Activated CD4-positive, CD25-positive, alpha-beta regulatory T cell (primary cell): ENCODE results near the gene CCDC191.
A peak's percentile ranks its signal among the peaks of the same experiment; 100 is the strongest.

ENCODE experiments used
- DNase-seq, 4 experiments: peaks; one replicate each; lab custom pipeline; 2025; lab: John Stamatoyannopoulos, UW

CCDC191 gene

DNA sequence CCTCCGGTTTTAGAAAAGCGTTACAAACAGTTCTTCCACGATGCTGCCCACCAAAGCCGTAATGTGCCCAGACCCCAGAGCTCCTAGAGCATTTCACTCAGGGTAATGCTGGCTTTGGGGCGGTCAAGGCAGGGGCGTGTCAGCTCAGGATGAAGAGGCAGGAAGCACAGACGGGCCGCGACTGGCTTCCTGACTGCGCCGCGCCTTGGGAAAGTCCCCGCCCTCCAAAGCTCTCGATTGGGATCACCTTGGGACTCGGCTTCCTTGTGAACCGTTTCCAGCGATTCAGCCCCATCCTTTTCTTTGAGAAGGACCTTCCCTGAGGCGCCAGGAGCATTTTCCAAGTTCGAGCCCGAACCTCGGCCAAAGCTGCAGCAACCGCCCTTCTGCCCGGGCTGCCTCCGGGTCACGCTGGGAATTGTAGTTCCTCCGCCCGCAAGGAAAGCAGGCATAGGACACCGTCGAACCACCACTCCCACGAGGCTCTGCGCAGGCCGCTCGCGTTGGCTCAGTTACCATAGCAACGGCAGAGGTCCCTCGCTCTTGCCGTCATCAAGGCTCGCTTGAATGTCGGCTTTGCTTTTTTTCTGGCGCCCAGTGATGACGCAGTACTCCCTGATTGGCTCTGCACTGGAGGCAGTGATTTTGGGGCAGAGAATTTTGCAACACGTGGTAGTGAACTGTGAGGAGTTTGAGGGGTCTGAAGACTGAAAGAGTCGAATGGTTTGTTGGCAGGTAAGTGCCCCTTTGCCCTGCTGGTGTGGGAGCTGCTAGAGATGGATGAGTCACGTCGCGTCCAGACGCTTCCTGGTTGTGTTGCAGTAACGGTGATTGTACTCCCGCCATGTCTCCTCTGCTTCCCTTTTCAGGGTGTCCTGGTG lies at the start of gene CCDC191, which contains the start of gene QTRT2:
TSS of gene CCDC191 (minus strand) at position 397 of the 881 bp plus-strand sequence. CDS start at position 337, 60 bp downstream.
TSS of gene QTRT2 (plus strand) at position 608 of the 881 bp plus-strand sequence. CDS start 8,521 bp downstream, outside the sequence.
- DNase-seq, result peak; percentile 89 to 95 (median 94)

DNA sequence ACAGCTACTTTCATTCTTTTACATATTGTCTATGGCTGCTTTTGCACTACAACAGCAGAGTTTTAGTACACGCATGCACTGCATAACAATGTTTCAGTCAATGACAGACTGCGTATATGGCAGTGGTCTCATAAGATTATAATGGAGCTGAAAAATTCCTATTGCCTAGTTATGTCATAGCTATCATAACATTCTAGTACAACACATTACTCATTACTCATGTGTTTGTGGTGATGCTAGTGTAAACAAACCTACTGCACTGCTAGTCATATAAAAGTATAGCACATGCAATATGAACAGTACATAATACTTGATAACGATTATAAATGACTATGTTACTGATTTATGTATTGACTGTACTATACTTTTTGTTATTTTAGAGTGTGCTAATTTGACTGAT lies 48.1 kb upstream of the CCDC191 start:
- no peak for DNase-seq

- no peak for DNase-seq
These were observed 47.5 kb upstream of the CCDC191 start for GRCh38 chr3:114103858-114104257.

- no peak for DNase-seq
These were observed 46.9 kb upstream of the CCDC191 start for GRCh38 chr3:114103181-114103580.

DNA sequence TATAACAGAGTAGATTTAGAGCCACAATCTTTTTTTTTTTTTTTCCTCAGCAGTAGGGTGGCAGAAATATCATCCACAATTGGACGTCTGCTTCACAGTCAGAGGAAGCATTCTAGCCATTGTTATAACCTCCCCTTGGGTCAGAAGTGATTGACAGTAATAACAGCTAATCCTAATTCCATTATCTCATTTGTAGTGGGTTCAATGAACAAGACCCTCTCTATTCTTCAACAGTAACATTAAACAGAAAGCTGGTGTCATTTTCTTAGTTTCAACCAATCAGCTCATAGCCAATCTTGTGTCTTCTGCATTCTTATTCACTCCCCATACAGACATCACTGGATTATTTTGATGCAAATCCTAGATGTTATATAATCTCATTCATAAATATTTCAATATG lies 44.8 kb upstream of the CCDC191 start:
- DNase-seq, result no peak

DNA sequence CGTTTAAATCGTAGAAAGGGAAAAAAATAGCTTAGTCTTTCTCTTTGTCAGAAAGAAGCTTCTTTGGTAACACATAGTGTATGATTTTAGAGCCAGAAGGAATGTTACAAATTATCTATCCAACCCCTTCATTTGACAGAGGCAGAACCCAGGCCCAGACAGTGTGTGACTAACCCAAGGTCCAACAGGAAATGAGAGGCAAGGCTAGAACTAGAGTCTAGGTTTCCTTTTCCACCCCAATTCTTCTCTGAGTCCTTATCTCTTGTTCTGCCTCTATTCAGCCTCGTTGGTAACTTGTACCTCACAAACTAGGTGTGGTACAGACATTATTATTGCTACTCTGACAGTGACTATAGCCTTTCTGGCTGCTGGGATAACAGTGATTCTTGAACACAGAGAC lies 39.5 kb upstream of the CCDC191 start:
- no peak for DNase-seq

GRCh38 chr3:114093596-114093995 lies 37.3 kb upstream of the CCDC191 start:
- no peak for DNase-seq

- no peak for DNase-seq
These were observed 36.7 kb upstream of the CCDC191 start for GRCh38 chr3:114093016-114093380.

DNA sequence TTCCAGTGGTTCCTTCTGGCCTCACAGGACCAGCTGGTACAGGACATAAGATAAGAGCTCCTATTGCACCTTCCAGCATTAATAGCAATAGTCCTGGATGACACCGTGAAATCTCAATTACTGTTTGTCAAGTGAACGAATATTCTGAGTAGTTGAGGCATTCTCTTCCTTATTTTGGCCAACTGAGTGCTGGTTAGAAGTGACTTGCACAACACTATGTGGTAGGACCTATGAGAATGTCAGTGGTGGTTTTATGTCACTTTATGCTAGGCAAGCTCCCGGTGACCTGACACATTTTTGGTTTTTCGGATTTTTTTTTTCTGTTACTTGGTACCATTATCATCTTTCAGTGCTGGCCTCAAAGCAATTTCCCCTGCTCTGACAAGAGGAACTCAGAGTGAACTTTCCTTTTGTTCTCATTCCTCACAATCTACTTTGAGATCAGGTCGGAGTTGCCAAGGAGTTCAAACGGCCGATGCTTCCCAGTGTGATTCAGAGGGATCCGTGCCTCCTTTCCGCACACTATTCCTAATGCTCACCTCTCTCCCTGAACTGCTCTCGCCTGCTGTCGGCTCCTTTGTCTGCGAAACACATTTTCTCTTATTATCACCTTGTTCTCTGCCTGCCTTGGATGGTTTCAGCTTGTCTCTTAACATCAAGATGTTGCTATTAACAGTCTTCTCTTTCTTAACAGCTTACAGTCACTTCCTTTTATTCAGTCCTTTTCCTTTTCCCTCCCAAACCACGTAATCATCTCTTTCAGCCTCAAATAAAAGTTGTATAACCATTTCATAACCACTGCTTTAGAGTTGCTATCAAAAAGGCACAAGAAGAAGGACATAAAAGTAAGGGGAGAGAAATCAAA lies 36.1 kb upstream of the CCDC191 start:
- DNase-seq, result no peak

GRCh38 chr3:114089675-114090074 lies 33.3 kb upstream of the CCDC191 start:
- DNase-seq, result no peak

GRCh38 chr3:114086356-114086755 lies 30.0 kb upstream of the CCDC191 start:
- DNase-seq, result no peak

DNA sequence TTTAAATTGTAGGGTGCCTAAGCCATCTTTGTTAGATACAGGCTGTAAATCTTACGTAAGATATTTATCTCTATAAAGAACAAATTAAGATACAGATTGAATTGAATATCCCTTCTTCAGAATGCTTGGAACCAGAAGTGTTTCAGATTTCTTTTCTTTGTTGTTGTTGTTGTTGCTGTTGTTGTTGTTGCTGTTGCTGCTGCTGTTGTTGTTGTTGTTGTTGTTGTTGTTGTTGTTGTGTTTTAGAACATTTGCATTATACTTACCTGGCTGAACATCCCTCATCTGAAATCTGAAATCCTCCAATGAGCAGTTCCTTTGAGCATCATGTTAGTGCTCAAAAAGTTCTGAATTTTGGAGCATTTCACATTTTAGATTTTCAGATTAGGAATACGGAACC lies 26.8 kb upstream of the CCDC191 start:
- no peak for DNase-seq

GRCh38 chr3:114081037-114081436 lies 24.7 kb upstream of the CCDC191 start:
- no peak for DNase-seq

DNA sequence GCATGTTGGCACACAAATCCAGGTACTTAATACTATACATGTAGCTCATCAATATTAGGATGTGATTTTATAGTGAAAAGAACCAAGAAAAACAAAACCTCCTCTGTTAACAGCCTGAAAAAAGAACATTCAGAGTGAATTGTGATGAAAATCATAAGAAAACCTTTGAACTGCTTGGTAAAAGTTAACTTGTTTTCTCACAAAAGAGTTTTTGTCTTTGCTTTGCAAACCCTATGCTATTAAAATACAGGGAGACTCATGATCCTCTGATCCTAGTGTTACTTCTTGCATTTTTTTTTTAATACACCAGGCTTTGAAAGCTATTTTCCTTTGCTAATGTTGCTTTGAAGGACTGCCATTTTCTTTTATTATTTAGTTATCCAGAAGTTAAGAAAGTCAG lies 23.9 kb upstream of the CCDC191 start:
- no peak for DNase-seq

- DNase-seq, result no peak
These were observed 23.4 kb upstream of the CCDC191 start for GRCh38 chr3:114079761-114080160.

GRCh38 chr3:114078126-114078525 lies 21.8 kb upstream of the CCDC191 start:
- DNase-seq, result no peak

GRCh38 chr3:114076711-114077110 lies 20.4 kb upstream of the CCDC191 start:
- no peak for DNase-seq

DNA sequence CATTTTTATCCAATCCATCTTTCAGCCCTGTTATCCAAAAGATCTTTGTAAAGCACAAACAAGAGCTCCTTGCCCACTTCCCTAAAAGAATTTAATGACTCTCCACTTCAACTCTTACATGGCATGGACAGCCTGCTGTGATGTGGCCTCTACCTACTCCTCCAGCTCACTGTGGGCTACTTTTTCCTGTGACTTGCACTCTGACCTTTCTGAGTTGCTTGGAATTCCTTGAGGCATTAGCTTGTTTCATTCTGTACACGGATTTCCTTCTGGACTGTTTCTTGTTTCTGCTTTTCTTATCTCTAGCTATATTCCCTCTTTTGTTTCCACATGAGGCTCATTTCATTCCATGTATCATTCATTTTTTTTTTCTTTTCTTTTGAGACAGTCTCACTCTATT lies 15.5 kb upstream of the CCDC191 start:
- DNase-seq, result no peak

DNA sequence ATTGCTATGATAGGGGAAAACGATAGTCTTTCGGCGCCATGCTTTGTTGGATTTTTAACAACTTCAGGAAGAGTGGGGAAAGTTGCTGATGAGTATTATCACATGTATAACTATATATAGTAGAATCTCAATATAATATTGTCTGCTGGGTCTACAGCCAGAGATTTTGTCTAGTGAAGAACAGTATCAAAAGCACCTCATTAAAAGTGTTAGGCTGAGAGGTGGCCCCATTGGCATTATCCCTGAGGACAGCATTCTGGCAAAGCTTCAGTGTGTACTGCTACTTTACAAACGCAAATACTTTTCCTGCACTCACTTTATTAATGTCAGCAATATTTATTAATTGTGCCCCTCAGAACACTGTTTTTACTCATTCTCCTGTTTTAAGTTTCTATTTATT lies 12.0 kb upstream of the CCDC191 start:
- DNase-seq, result no peak

DNA sequence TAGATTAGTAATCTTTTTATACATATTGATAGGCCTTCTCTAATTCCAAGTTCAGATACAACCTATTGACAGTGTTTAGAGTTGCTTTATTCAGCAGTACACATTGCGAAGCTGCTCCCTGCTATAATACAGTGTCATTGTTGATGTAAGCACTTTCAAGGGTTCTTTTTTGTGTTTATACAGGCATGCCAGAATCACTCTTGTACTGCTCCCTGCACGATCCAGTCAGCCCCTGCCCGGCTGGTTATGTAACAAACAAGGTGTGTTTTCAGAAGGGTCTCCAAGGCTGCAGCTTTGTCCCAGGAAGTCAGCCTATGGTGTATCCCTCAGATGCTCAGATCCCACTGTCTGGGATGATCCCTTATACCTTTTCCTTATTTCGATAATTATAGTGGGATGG lies 11.5 kb upstream of the CCDC191 start:
- no peak for DNase-seq

GRCh38 chr3:114060906-114061655 lies 4.8 kb upstream of the CCDC191 start:
- DNase-seq, result no peak

- DNase-seq, result no peak
These were observed 2.3 kb upstream of the CCDC191 start for GRCh38 chr3:114058646-114059045.
